SU-DHL-6 (cell line): ENCODE measurements around the gene ADGRD1.

Source experiments
- H2AFZ ChIP-seq: fragments of 200-600 bp; sonication (generic); 2 replicates; pipeline ENCODE4 v1.6.1; 2014; ENCODE audit warnings: low read depth, mild to moderate bottlenecking, moderate library complexity, mixed read lengths, antibody characterized with exemption, low read length; ENCODE audit not compliant: severe bottlenecking
- H3F3A ChIP-seq: fragments of 200-600 bp; shearing (Covaris generic); 2 replicates; pipeline ENCODE4 v1.6.0; 2016; ENCODE audit warnings: antibody characterized with exemption, mild to moderate bottlenecking; ENCODE audit not compliant: insufficient read depth
- H3K27ac ChIP-seq: fragments of 200-600 bp; sonication (generic); 2 replicates; pipeline ENCODE4 v1.5.1; 2016; ENCODE audit warnings: low read depth, mild to moderate bottlenecking, low read length, moderate library complexity, mixed read lengths
- H3K27me3 ChIP-seq: fragments of 200-600 bp; sonication (generic), shearing (Covaris generic); 2 replicates; pipeline ENCODE4 v1.6.0; 2014; ENCODE audit warnings: mild to moderate bottlenecking, low read length
- H3K36me3 ChIP-seq: fragments of 200-600 bp; sonication (generic); 2 replicates; pipeline ENCODE4 v1.6.1; 2014; ENCODE audit warnings: mild to moderate bottlenecking, low read length, mixed read lengths
- H3K4me2 ChIP-seq: fragments of 300-600, 200-600 bp; shearing (Covaris generic), sonication (generic); 2 replicates; pipeline ENCODE4 v1.6.0; 2014; ENCODE audit warnings: low read length, low read depth, mild to moderate bottlenecking; ENCODE audit not compliant: poor library complexity, severe bottlenecking
- H3K4me3 ChIP-seq: fragments of 200-600 bp; sonication (generic); 2 replicates; pipeline ENCODE4 v1.5.1; 2014; ENCODE audit warnings: antibody characterized with exemption, low read length, mild to moderate bottlenecking, mixed read lengths; ENCODE audit not compliant: insufficient read depth, poor library complexity, severe bottlenecking
- H3K79me2 ChIP-seq: fragments of 200-600 bp; sonication (generic); 2 replicates; pipeline ENCODE4 v1.6.1; 2014; ENCODE audit warnings: mild to moderate bottlenecking, low read length, moderate library complexity; ENCODE audit not compliant: insufficient read depth
- H3K9ac ChIP-seq: fragments of 200-600 bp; sonication (generic); 2 replicates; pipeline ENCODE4 v1.7.0; 2014; ENCODE audit warnings: mild to moderate bottlenecking, low read length
- H3K9me2 ChIP-seq: fragments of 200-600 bp; sonication (generic); replicated peaks from 2 replicates; pipeline ENCODE4 v1.6.1; 2014; ENCODE audit warnings: low read length; ENCODE audit not compliant: insufficient read depth
- H3K9me3 ChIP-seq: fragments of 200-600 bp; sonication (generic); 2 replicates; pipeline ENCODE4 v1.6.1; 2014; ENCODE audit warnings: low read length, mixed read lengths; ENCODE audit not compliant: insufficient read depth
- H4K20me1 ChIP-seq: fragments of 200-600 bp; sonication (generic); 2 replicates; pipeline ENCODE4 v1.6.1; 2014; ENCODE audit warnings: low read depth, mild to moderate bottlenecking, antibody characterized with exemption, low read length, moderate library complexity, mixed read lengths
- CTCF ChIP-seq: fragments of 200-600 bp; sonication (generic); IDR thresholded peaks from one replicate; pipeline ENCODE4 v1.5.1; 2017; ENCODE audit warnings: antibody characterized with exemption, mild to moderate bottlenecking, low read length, moderate library complexity; ENCODE audit not compliant: insufficient read depth, poor library complexity, severe bottlenecking
- EZH2phosphoT487 ChIP-seq: fragments of 200-600 bp; sonication (generic), shearing (Covaris generic); conservative IDR thresholded peaks from 2 replicates; pipeline ENCODE4 v1.6.1; 2018; ENCODE audit warnings: mild to moderate bottlenecking, antibody characterized with exemption, low read length, moderate library complexity, mixed read lengths

Gene ADGRD1

GRCh38 chr12:130956009-130956408 is 2.3 kb downstream of the ADGRD1 start:
- TF ChIP-seq EZH2phosphoT487: no peak
- TF ChIP-seq CTCF: no peak
- H3F3A ChIP-seq: no peaks in the 10 kb centered on the region
- H3K9me2 ChIP-seq: no peaks in the 10 kb centered on the region
- no peaks in the 10 kb centered on the region for H3K36me3 ChIP-seq
- no peak overlapping the region for H3K4me3 ChIP-seq
- no peaks in the 10 kb centered on the region for H3K27me3 ChIP-seq
- no peak overlapping the region for H3K4me2 ChIP-seq
- H4K20me1 ChIP-seq: no peaks in the 10 kb centered on the region
- no peaks in the 10 kb centered on the region for H3K79me2 ChIP-seq
- no peak overlapping the region for H2AFZ ChIP-seq
- H3K9me3 ChIP-seq: no peaks in the 10 kb centered on the region
- H3K27ac ChIP-seq: no peak overlapping the region
- no peak overlapping the region for H3K9ac ChIP-seq

GRCh38 chr12:130956456-130957303 is 3.0 kb downstream of the ADGRD1 start:
- Histone ChIP-seq H3F3A (no peaks in the 10 kb centered on the region), H3K79me2 (no peaks in the 10 kb centered on the region), H3K27me3 (no peaks in the 10 kb centered on the region), H3K27ac (no peak overlapping the region), H2AFZ (no peak overlapping the region), H4K20me1 (no peaks in the 10 kb centered on the region), H3K4me2 (no peak overlapping the region), H3K36me3 (no peaks in the 10 kb centered on the region), H3K9ac (no peak overlapping the region), H3K4me3 (no peak overlapping the region), H3K9me2 (no peaks in the 10 kb centered on the region), H3K9me3 (no peaks in the 10 kb centered on the region)
- TF ChIP-seq EZH2phosphoT487: no peak
- TF ChIP-seq CTCF: no peak

GRCh38 chr12:130957304-130957621 is 3.6 kb downstream of the ADGRD1 start:
- Histone ChIP-seq H3K9me2 (no peaks in the 10 kb centered on the region), H3K27ac (no peak overlapping the region), H3K4me3 (no peak overlapping the region), H4K20me1 (no peaks in the 10 kb centered on the region), H3K9me3 (no peaks in the 10 kb centered on the region), H3K79me2 (no peaks in the 10 kb centered on the region), H3K4me2 (no peak overlapping the region), H3F3A (no peaks in the 10 kb centered on the region), H3K36me3 (no peaks in the 10 kb centered on the region), H3K27me3 (no peaks in the 10 kb centered on the region), H2AFZ (no peak overlapping the region), H3K9ac (no peak overlapping the region)
- TF ChIP-seq EZH2phosphoT487: no peak
- TF ChIP-seq CTCF: no peak
